ENCODE results near the gene SP110. TPM values are rescaled to one million over a fixed set of nuclear protein-coding genes. Genes with fewer than 3 reads are reported as not detected.
"Not testable (repeated sequence)": the region's sequence is repeated elsewhere in the genome, so short reads cannot be mapped to it uniquely, and the experiment has no call there.

SP110 gene
- polyA plus RNA-seq, 5 donors, result 27.6 to 44.7 (median 37.1) TPM

DNA sequence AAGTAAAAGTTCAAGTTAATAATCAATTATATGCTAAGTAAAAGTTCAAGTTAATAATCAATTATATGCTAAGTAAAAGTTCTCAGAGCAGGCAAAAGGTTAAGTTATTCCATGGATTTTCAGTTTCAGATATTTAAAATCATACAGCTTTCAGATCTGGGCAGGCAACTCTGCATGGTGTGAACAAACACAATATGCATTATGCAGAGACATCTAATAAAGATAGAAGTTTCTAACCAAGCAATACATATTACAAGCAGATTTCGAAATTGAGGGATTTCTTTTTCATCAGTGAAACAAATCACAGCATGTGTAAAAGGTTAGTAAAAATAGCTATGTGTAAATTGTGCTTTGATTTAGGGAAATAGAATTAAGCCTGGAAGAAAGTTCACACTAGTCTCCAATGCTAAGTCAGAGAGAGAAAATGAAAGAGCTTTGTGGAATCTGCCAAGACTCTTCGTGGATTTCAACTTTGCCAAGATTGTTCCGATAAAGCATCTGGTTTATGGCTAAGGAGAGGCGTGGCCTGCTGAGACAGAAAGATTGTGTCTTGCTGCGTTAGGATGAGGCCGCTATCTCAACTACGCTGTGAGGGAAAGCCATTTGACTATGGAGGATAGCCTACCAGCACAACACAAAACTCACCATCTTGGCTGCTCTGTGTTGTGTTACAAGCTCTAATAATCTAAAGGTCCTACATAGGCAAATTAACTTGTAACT lies 91.0 kb downstream of the SP110 start:
- DNase-seq, result peak in 1 of 2 donors; percentile 54

DNA sequence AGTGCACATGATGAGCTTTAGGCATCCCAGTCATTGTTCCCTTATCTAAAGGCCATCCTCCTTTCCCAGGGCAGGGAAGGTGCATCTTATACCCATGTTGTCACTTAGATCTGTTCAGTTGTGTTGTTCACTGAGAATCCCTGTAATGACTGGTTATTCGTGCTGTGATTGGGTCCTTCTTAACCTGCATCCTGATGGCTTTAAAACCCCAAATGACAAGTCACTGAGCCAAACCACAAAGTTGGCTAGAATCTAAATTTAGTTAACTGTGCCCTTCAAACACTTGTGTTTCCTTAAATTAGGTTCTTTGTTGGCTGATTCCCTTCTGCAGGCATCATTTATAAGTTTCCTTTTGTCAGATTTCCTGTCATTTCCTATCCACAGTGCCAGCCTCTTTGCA lies 92.6 kb downstream of the SP110 start:
- DNase-seq, result no peak

- DNase-seq, result peak; percentile 12 to 25
Measured at GRCh38 chr2:230124757-230125431, 94.9 kb downstream of the SP110 start.

- no peak for DNase-seq
Measured at GRCh38 chr2:230124235-230124634, 95.5 kb downstream of the SP110 start.

GRCh38 chr2:230120376-230120775 lies 99.4 kb downstream of the SP110 start:
- DNase-seq, result not testable (repeated sequence)

- not testable (repeated sequence) for DNase-seq
Measured at GRCh38 chr2:230119827-230120226, 100.0 kb downstream of the SP110 start.

Other genes starting within 250 kb of the SP110 start
- 10 to 100 TPM in 4 of 5 donors, 1 to 10 TPM in 1; 6.9 to 15.4 (median 11.3) TPM for gene SLC16A14, start 151.1 kb downstream of the SP110 start, polyA plus RNA-seq (ENCODE audit: insufficient read depth in 1 of 5, insufficient read length in 5 of 5, low replicate concordance in 1 of 5)
- 1 to 10 TPM in 3 of 5 donors, under 1 TPM in 2; 0.74 to 2.6 (median 1.1) TPM for gene SP140, start 5.8 kb upstream of the SP110 start, polyA plus RNA-seq (ENCODE audit: insufficient read depth in 1 of 5, insufficient read length in 5 of 5, low replicate concordance in 1 of 5)
- gene SP140L, start 107.2 kb upstream of the SP110 start, polyA plus RNA-seq (ENCODE audit: insufficient read depth in 1 of 5, insufficient read length in 5 of 5, low replicate concordance in 1 of 5), result 10 to 100 TPM; 11.8 to 18.7 (median 14.0) TPM
- 10 to 100 TPM; 44.0 to 75.2 (median 68.4) TPM for gene SP100, start 196.2 kb upstream of the SP110 start, polyA plus RNA-seq (ENCODE audit: insufficient read depth in 1 of 5, insufficient read length in 5 of 5, low replicate concordance in 1 of 5)